Measurements from ENCODE around the gene ZNF654. TPM values are rescaled to one million over a fixed set of nuclear protein-coding genes. Genes with fewer than 3 reads are reported as not detected.

ZNF654 gene
- polyA plus RNA-seq, 3 donors = 3.0 to 7.2 (median 4.8) TPM

DNA sequence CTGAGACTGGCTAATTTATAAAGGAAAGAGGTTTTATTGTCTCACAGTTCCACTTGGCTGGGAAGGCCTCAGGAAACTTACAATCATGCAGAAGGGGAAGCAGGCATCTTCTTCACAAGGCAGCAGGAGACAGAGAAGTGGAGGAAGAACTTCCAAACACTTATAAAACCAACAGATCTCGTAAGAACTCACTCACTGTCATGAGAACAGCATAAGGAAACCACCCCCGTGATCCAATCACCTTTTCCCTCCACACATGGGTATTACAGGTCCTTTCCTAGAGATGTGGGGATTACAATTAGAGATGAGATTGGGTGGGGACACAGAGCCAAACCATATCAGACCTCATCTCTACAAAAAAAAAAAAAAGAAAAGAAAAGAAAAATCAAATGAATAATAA, 26.0 kb upstream of the ZNF654 start:
- Histone ChIP-seq H3K4me2 (replicated peaks; ENCODE audit: extremely low read depth, low read length, poor library complexity, severe bottlenecking) (no peak overlapping the region), H3K4me1 (ENCODE audit: control insufficient read depth in 1 of 2, insufficient read depth in 2 of 2, low read length in 2 of 2) (peaks cover 5 to 19% of the 10 kb centered on the region in 2 donors), H3K79me2 (ENCODE audit: insufficient read depth, low read length) (no peaks in the 10 kb centered on the region), H3K27ac (ENCODE audit: low read depth in 1 of 2, low read length in 2 of 2) (no peak overlapping the region), H3K4me3 (replicated peaks in 1 of 3; ENCODE audit: low read depth in 2 of 3, low read length in 3 of 3) (no peak overlapping the region), H4K20me1 (ENCODE audit: insufficient read depth, low read length) (no peaks in the 10 kb centered on the region), H3K27me3 (ENCODE audit: control insufficient read depth in 2 of 2, insufficient read depth in 2 of 2, low read length in 2 of 2) (no peaks in the 10 kb centered on the region), H3K9ac (ENCODE audit: insufficient read depth, low read length, poor library complexity, severe bottlenecking) (no peak overlapping the region), H3K9me3 (replicated peaks in 1 of 2; ENCODE audit: control insufficient read depth in 1 of 2, insufficient read depth in 1 of 2, low read length in 2 of 2) (peaks cover 0 to 2% of the 10 kb centered on the region in 2 donors), H2AFZ (ENCODE audit: insufficient read depth, low read depth, low read length, poor library complexity, severe bottlenecking) (peak overlapping the region; percentile 37), H3K36me3 (replicated peaks in 1 of 2; ENCODE audit: control insufficient read depth in 1 of 2, insufficient read depth in 2 of 2, low read length in 2 of 2) (no peaks in the 10 kb centered on the region)
- Mint-ChIP-seq H3K4me3 (no peak overlapping the region), H3K36me3 (no peaks in the 10 kb centered on the region), H3K27me3 (ENCODE audit: low read depth in 3 of 3) (no peaks in the 10 kb centered on the region), H3K4me1 (peaks cover 33% of the 10 kb centered on the region), H3K27ac (peak overlapping the region in 4 of 7 donors; percentile 66 to 82 (median 74)), H3K9me3 (peaks cover 0 to 3% (median 0%) of the 10 kb centered on the region in 7 donors)
- WGBS (ENCODE audit: insufficient coverage) = no CpG with 5 or more reads among the region's 2 CpGs
- intact Hi-C loops (cut with micrococcal nuclease) = no loop called here
- DNase-seq = no peak
- TF ChIP-seq, protein P1, sequence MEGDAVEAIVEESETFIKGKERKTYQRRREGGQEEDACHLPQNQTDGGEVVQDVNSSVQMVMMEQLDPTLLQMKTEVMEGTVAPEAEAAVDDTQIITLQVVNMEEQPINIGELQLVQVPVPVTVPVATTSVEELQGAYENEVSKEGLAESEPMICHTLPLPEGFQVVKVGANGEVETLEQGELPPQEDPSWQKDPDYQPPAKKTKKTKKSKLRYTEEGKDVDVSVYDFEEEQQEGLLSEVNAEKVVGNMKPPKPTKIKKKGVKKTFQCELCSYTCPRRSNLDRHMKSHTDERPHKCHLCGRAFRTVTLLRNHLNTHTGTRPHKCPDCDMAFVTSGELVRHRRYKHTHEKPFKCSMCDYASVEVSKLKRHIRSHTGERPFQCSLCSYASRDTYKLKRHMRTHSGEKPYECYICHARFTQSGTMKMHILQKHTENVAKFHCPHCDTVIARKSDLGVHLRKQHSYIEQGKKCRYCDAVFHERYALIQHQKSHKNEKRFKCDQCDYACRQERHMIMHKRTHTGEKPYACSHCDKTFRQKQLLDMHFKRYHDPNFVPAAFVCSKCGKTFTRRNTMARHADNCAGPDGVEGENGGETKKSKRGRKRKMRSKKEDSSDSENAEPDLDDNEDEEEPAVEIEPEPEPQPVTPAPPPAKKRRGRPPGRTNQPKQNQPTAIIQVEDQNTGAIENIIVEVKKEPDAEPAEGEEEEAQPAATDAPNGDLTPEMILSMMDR (IDR thresholded peaks at IDR 0.05) = no peak

DNA sequence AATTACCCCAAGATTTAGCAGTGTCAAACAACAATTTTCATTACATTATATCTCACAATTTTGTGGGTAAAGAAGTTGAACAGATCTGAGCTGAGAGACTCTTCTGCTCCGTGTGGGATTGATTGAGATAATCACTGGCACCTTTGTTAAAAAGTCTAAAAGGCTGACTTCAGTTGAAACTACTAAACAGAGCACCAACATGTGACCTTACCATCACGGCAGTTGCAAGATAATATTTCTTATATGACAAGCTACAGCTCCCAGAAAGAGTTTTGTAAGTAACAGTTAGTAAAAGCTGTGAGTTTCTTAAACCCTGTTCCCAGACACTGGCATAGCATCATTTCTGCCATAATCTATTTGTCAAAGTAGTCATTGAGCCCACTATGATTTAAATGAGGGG, 25.2 kb upstream of the ZNF654 start:
- WGBS (ENCODE audit: insufficient coverage) = no CpG with 5 or more reads among the region's 2 CpGs
- intact Hi-C loops (cut with micrococcal nuclease) = no loop called here
- H3K4me1 Mint-ChIP-seq = peaks cover 33% of the 10 kb centered on the region
- H3K27me3 Mint-ChIP-seq (ENCODE audit: low read depth in 3 of 3) = no peaks in the 10 kb centered on the region
- H3K4me2 ChIP-seq (replicated peaks; ENCODE audit: extremely low read depth, low read length, poor library complexity, severe bottlenecking) = no peak overlapping the region
- no peaks in the 10 kb centered on the region for H3K79me2 ChIP-seq (ENCODE audit: insufficient read depth, low read length)
- H3K27ac Mint-ChIP-seq = no peak overlapping the region
- no peaks in the 10 kb centered on the region for H3K9me3 Mint-ChIP-seq
- no peaks in the 10 kb centered on the region for H3K9me3 ChIP-seq (replicated peaks in 1 of 2; ENCODE audit: control insufficient read depth in 1 of 2, insufficient read depth in 1 of 2, low read length in 2 of 2)
- H3K9ac ChIP-seq (ENCODE audit: insufficient read depth, low read length, poor library complexity, severe bottlenecking) = no peak overlapping the region
- H3K36me3 ChIP-seq (replicated peaks in 1 of 2; ENCODE audit: control insufficient read depth in 1 of 2, insufficient read depth in 2 of 2, low read length in 2 of 2) = no peaks in the 10 kb centered on the region
- H3K27me3 ChIP-seq (ENCODE audit: control insufficient read depth in 2 of 2, insufficient read depth in 2 of 2, low read length in 2 of 2) = no peaks in the 10 kb centered on the region
- no peak overlapping the region for H3K27ac ChIP-seq (ENCODE audit: low read depth in 1 of 2, low read length in 2 of 2)
- no peaks in the 10 kb centered on the region for H3K36me3 Mint-ChIP-seq
- no peak for DNase-seq
- peaks cover 5 to 19% of the 10 kb centered on the region in 2 donors for H3K4me1 ChIP-seq (ENCODE audit: control insufficient read depth in 1 of 2, insufficient read depth in 2 of 2, low read length in 2 of 2)
- H3K4me3 ChIP-seq (replicated peaks in 1 of 3; ENCODE audit: low read depth in 2 of 3, low read length in 3 of 3) = no peak overlapping the region
- H4K20me1 ChIP-seq (ENCODE audit: insufficient read depth, low read length) = no peaks in the 10 kb centered on the region
- peak overlapping the region; percentile 65 for H2AFZ ChIP-seq (ENCODE audit: insufficient read depth, low read depth, low read length, poor library complexity, severe bottlenecking)
- no peak overlapping the region for H3K4me3 Mint-ChIP-seq
- TF ChIP-seq, protein P1 (IDR thresholded peaks at IDR 0.05) = no peak
